Measurements from ENCODE around the gene DNAH14. TPM values are rescaled to one million over a fixed set of nuclear protein-coding genes. Genes with fewer than 3 reads are reported as not detected.

Gene DNAH14
- total RNA-seq, 1 donor from 2014 or later: 14.4 TPM

DNA sequence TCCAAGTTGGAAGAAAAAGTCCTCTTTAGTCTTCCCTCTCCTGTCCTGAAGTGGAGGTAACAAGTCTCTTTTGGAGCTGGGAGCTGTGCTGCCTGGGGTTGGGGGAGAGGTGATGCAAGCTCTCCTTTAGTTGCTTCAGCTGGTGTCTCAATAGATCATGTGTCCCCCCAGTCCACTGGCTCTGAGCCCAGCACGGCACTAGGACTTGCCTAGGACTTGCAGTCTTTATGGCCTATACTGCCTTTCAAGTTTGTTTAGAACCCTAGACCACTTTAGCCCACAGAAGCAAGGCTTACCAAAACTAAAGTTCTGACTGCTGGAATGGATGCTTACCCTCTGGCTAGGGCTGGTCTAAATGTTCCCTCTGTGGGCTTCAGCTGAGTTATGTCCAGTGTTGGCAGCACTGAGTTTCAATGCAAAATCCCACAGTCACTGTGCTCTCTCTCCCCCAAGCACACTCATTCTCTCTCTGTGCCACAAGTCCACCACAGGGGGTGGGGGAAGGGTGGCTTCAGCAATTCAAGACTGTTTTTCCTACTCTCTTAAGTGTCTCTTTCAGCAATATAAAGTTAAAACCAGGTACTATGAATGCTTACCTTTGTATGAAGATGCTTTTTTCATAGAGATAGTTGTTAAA, 185.0 kb downstream of the DNAH14 start:
- TF ChIP-seq, protein P1, sequence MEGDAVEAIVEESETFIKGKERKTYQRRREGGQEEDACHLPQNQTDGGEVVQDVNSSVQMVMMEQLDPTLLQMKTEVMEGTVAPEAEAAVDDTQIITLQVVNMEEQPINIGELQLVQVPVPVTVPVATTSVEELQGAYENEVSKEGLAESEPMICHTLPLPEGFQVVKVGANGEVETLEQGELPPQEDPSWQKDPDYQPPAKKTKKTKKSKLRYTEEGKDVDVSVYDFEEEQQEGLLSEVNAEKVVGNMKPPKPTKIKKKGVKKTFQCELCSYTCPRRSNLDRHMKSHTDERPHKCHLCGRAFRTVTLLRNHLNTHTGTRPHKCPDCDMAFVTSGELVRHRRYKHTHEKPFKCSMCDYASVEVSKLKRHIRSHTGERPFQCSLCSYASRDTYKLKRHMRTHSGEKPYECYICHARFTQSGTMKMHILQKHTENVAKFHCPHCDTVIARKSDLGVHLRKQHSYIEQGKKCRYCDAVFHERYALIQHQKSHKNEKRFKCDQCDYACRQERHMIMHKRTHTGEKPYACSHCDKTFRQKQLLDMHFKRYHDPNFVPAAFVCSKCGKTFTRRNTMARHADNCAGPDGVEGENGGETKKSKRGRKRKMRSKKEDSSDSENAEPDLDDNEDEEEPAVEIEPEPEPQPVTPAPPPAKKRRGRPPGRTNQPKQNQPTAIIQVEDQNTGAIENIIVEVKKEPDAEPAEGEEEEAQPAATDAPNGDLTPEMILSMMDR (IDR thresholded peaks at IDR 0.05): no peak
- Histone ChIP-seq H3K36me3 (no peaks in the 10 kb centered on the region), H3K27me3 (ENCODE audit: low read depth) (no peaks in the 10 kb centered on the region), H3K27ac (no peak overlapping the region), H3K9me3 (no peaks in the 10 kb centered on the region), H3K4me3 (no peak overlapping the region), H3K4me1 (no peaks in the 10 kb centered on the region)
- intact Hi-C loops (cut with DNase I): no loop called here
- DNase-seq (no peak), ATAC-seq (no peak)

DNA sequence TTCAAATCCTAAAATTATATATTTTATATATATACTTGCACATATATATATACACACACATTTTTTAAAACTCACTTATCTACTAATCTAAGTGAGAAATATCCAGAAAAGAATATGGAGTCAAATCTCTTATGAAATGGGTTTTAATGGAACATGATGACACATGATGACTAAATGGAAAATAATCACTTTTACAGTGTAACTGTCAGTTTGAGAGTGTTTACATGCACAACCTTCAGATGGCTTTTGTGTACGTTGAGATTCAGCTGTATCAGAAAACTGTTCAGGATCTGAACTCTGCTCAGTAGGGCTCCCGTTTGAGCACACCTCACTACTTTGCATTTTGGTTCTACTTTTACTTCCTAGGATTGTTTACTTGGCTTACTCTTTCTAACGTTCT, 189.8 kb downstream of the DNAH14 start:
- Histone ChIP-seq H3K9me3 (no peaks in the 10 kb centered on the region), H3K27ac (no peak overlapping the region), H3K4me3 (no peak overlapping the region), H3K27me3 (ENCODE audit: low read depth) (no peaks in the 10 kb centered on the region), H3K4me1 (no peaks in the 10 kb centered on the region), H3K36me3 (no peaks in the 10 kb centered on the region)
- TF ChIP-seq, protein P1 (IDR thresholded peaks at IDR 0.05): no peak
- ATAC-seq: no peak
- no peak for DNase-seq
- intact Hi-C loops (cut with DNase I): no loop called here

DNA sequence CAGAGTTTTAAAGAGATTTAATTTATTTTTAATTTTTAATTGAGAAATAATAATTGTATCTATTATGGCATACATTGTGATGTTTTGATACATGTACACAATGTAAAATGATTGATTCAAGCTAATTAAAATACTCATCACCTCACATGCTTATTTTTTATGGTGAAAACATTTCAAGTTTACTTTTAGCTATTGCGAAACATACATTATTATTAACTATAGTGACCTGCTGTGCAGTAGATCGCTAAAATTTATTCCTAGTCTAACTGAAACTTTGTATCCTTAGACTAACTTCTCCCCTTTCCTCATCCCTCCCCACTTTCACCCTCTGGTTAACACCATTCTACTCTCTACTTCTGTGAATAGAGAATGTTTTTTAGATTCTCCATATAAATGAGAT, 191.6 kb downstream of the DNAH14 start:
- TF ChIP-seq, protein P1 (IDR thresholded peaks at IDR 0.05): no peak
- intact Hi-C loops (cut with DNase I): no loop called here
- no peak for DNase-seq

DNA sequence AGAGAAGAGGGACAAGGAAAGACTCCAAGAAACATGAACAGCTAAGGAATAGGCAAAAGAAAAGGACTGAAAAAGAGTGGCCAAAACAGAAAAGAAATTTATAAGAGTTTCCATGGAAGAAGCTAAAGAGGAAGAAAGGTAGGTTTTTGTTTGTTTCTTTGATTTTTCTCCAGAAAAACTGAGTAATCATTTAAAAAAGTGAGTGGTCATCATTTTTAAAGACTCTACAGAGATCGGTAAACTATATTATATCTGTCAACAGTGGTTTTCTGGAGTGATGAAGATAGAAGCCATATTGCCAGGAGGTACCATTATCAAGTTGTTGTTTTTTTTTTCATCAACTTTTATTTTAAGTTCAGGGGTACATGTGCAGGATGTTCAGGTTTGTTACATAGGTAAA, 202.4 kb downstream of the DNAH14 start:
- H3K27me3 ChIP-seq (ENCODE audit: low read depth): no peaks in the 10 kb centered on the region
- H3K4me3 ChIP-seq: no peak overlapping the region
- H3K4me1 ChIP-seq: no peaks in the 10 kb centered on the region
- peaks cover 16% of the 10 kb centered on the region for H3K9me3 ChIP-seq
- no peaks in the 10 kb centered on the region for H3K36me3 ChIP-seq
- TF ChIP-seq, protein P1 (IDR thresholded peaks at IDR 0.05): no peak
- no peak for ATAC-seq
- H3K27ac ChIP-seq: no peak overlapping the region
- intact Hi-C loops (cut with DNase I): no loop called here
- no peak for DNase-seq

More for the DNA sequence above, 191.6 kb downstream of the DNAH14 start:
- H3K4me1 ChIP-seq: no peaks in the 10 kb centered on the region
- ATAC-seq: no peak
- no peaks in the 10 kb centered on the region for H3K27me3 ChIP-seq (ENCODE audit: low read depth)
- no peaks in the 10 kb centered on the region for H3K36me3 ChIP-seq
- no peak overlapping the region for H3K27ac ChIP-seq
- H3K9me3 ChIP-seq: no peaks in the 10 kb centered on the region
- no peak overlapping the region for H3K4me3 ChIP-seq

DNA sequence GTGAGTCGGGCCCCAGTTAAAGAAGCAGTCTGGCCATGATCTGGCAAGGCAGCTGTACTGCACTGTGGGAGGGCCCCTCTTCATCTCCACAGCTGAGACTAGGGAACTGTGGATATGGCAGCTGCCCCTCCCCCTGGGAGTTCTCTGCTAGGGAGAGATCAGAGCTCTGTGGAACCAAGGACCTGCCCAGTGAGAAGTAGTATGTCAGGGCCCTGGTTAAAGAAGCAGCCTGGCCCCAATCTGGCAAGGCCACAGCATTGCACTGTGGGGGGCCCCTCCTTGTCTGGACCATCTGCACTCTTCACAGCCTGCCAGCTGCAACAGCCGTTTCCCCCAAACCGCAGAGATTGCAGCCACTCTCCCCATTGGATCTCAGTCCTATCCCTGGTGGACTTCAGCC, 208.5 kb downstream of the DNAH14 start:
- H3K36me3 ChIP-seq: no peaks in the 10 kb centered on the region
- intact Hi-C loops (cut with DNase I): no loop called here
- no peak overlapping the region for H3K4me3 ChIP-seq
- no peaks in the 10 kb centered on the region for H3K4me1 ChIP-seq
- no peaks in the 10 kb centered on the region for H3K27me3 ChIP-seq (ENCODE audit: low read depth)
- H3K27ac ChIP-seq: no peak overlapping the region
- ATAC-seq (peak in 1 of 2 donors; percentile 29), DNase-seq (no peak)
- H3K9me3 ChIP-seq: peaks cover 10% of the 10 kb centered on the region
- TF ChIP-seq, protein P1 (IDR thresholded peaks at IDR 0.05): no peak
